K562 (cell line): ENCODE data around the gene RGS14. TPM values are rescaled to one million over a fixed set of nuclear protein-coding genes. Genes with fewer than 3 reads are reported as not detected.
A peak's percentile ranks its signal among the peaks of the same experiment; 100 is the strongest.

Experiments used
- HDAC8 ChIP-seq: fragments of 450-650 bp; IDR thresholded peaks from 2 replicates; pipeline ENCODE4 v1.6.1; 2016; ENCODE audit warnings: mild to moderate bottlenecking, missing genetic modification characterization, moderate library complexity, missing compliant biosample characterization
- HNRNPLL ChIP-seq: fragments of 200-400 bp; formaldehyde crosslinking; IDR thresholded peaks from 2 replicates; pipeline ENCODE4 v1.6.1; 2017; ENCODE audit warnings: low read length, low read depth, mild to moderate bottlenecking; ENCODE audit not compliant: poor library complexity, severe bottlenecking
- MEIS2 ChIP-seq: fragments of 450-650 bp; IDR thresholded peaks from 2 replicates; pipeline ENCODE4 v1.6.1; 2014; ENCODE audit warnings: mild to moderate bottlenecking; ENCODE audit not compliant: partially characterized antibody
- MYC ChIP-seq, 2 experiments: fragments of 250-450 bp in 1 of 2; sonication (Bioruptor Pico) in 1 of 2; IDR thresholded peaks; 2 replicates each; pipeline versions ENCODE4 v1.5.1 to v1.6.1; 2012 to 2021; ENCODE audit warnings: low read depth in 2 of 2, borderline replicate concordance in 1 of 2, improper control_type of control experiment in 1 of 2, low read length in 1 of 2, mild to moderate bottlenecking in 1 of 2, moderate library complexity in 1 of 2
- NCOA1 ChIP-seq: fragments of 450-650 bp; IDR thresholded peaks from 2 replicates; pipeline ENCODE4 v1.6.1; 2016; ENCODE audit warnings: low read depth
- PHF8 ChIP-seq: fragments of 200-600 bp; sonication (generic); IDR thresholded peaks from 2 replicates; pipeline ENCODE4 v1.6.1; 2012; ENCODE audit warnings: mixed run types, mild to moderate bottlenecking, inconsistent platforms, low read length, moderate library complexity, borderline replicate concordance
- SIN3B ChIP-seq: fragments of 450-650 bp; IDR thresholded peaks from 2 replicates; pipeline ENCODE4 v1.6.1; 2017; ENCODE audit warnings: low read depth, mild to moderate bottlenecking, moderate library complexity
- SREBF2 ChIP-seq: sonication (generic); formaldehyde crosslinking; IDR thresholded peaks from 2 replicates; pipeline ENCODE4 v1.4.0; 2020; ENCODE audit warnings: mild to moderate bottlenecking, missing genetic modification reagents
- STAT5B ChIP-seq: fragments of 250-450 bp; sonication (Bioruptor Pico); IDR thresholded peaks from 2 replicates; pipeline ENCODE4 v1.8.0; 2021; ENCODE audit warnings: mild to moderate bottlenecking, inconsistent platforms
- ZNF696 ChIP-seq: fragments of 250-450 bp; sonication (Bioruptor Pico); conservative IDR thresholded peaks from 2 replicates; pipeline ENCODE4 v1.4.0; 2020; ENCODE audit warnings: mild to moderate bottlenecking, moderate library complexity
- polyA plus RNA-seq, 8 experiments: library from polyadenylated mRNA; depleted of rRNA in 4 of 8; stranded (reverse) in 5 of 8; unstranded in 3 of 8; fragments of >200 nt; fragmentation: Nextera tagmentation in 2 of 8; fragmentation: Illumina TruSeq in 1 of 8; extraction: Ambion mirVana in 2 of 8; extraction: Trizol in 1 of 8; gene quantifications; 2 replicates each; pipeline versions ENCODE4 v1.2.1 to v1.2.3, GENCODE V29; 2011 to 2014; ENCODE audit warnings: inconsistent platforms in 1 of 8, missing spikeins in 1 of 8
- total RNA-seq, 7 experiments: library from RNA; depleted of rRNA in 6 of 7; stranded (reverse); fragments of >200 nt in 6 of 7; fragmentation: Illumina TruSeq in 2 of 7; extraction: Trizol in 2 of 7; gene quantifications; 2 replicates each; pipeline versions ENCODE4 v1.2.1 to v1.2.3, GENCODE V29; 2011 to 2021; ENCODE audit warnings: low replicate concordance in 1 of 7
- TF ChIP-seq, protein P1 (sequence below): fragments of 250-450 bp; sonication (Bioruptor Pico); IDR thresholded peaks from 2 replicates; pipeline ENCODE4 v1.4.0; 2020
- TF ChIP-seq, protein P2 (sequence below): fragments of 250-450 bp; sonication (Bioruptor Pico); IDR thresholded peaks from 2 replicates; pipeline ENCODE4 v1.4.0; 2020
- TF ChIP-seq, protein P3 (sequence below): fragments of 250-450 bp; sonication (Bioruptor Pico); IDR thresholded peaks from 2 replicates; pipeline ENCODE4 v1.5.0; 2021; ENCODE audit warnings: mild to moderate bottlenecking, borderline replicate concordance

RGS14 gene
- total and polyA plus RNA-seq, 9 of the 15 experiments (the other 6 are each of a cell fraction or from before 2014, with no cell fraction given), result 0.28 to 75.9 (median 34.5) TPM

DNA sequence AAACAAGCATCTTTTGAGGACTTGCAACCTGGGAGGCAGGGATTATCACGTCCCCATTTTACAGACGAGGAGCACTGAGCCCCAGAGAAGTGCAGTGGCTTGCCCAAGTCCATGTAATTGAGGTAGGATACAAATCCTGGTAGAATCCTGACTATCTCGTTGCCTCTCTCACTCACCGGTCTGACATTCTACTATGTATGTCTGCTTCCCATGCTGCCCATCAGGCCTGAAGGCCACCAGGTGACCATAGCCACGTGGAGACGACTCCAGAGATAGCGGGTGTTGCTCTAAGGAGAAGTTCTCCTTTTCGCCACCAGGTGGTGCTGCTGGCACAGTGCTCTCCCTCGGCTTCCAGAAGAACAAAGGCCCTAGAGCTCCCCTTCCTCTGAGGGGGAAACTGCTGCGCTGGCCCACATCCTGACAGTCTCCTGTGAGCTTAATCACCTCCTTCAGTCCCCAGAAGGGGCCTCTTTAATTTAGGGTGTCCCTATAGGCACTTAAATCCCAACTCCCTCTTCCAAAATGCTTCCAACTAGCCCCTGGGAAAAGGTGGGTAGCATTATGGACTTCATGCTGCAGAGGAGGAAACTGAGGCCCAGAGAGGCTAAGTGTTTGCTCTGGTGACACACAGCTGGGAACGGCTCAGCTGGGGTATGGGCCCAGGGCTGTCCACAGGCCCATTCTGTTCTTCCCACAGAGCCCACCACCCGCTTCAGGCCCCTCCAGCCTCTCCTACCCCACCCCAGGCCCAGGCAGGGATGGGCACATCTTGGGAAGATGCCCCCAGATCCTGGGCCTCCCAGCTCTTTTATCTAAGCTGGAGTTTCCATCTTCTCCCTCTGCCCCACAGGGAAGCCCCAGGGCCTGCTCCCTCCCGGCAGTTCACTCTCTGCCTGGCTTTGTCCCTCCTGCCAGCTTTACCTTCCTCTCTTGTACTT is 32.9 kb downstream of the RGS14 start (continued):
- no peak for TF ChIP-seq HNRNPLL
- TF ChIP-seq MEIS2, result no peak
- TF ChIP-seq, protein P1, sequence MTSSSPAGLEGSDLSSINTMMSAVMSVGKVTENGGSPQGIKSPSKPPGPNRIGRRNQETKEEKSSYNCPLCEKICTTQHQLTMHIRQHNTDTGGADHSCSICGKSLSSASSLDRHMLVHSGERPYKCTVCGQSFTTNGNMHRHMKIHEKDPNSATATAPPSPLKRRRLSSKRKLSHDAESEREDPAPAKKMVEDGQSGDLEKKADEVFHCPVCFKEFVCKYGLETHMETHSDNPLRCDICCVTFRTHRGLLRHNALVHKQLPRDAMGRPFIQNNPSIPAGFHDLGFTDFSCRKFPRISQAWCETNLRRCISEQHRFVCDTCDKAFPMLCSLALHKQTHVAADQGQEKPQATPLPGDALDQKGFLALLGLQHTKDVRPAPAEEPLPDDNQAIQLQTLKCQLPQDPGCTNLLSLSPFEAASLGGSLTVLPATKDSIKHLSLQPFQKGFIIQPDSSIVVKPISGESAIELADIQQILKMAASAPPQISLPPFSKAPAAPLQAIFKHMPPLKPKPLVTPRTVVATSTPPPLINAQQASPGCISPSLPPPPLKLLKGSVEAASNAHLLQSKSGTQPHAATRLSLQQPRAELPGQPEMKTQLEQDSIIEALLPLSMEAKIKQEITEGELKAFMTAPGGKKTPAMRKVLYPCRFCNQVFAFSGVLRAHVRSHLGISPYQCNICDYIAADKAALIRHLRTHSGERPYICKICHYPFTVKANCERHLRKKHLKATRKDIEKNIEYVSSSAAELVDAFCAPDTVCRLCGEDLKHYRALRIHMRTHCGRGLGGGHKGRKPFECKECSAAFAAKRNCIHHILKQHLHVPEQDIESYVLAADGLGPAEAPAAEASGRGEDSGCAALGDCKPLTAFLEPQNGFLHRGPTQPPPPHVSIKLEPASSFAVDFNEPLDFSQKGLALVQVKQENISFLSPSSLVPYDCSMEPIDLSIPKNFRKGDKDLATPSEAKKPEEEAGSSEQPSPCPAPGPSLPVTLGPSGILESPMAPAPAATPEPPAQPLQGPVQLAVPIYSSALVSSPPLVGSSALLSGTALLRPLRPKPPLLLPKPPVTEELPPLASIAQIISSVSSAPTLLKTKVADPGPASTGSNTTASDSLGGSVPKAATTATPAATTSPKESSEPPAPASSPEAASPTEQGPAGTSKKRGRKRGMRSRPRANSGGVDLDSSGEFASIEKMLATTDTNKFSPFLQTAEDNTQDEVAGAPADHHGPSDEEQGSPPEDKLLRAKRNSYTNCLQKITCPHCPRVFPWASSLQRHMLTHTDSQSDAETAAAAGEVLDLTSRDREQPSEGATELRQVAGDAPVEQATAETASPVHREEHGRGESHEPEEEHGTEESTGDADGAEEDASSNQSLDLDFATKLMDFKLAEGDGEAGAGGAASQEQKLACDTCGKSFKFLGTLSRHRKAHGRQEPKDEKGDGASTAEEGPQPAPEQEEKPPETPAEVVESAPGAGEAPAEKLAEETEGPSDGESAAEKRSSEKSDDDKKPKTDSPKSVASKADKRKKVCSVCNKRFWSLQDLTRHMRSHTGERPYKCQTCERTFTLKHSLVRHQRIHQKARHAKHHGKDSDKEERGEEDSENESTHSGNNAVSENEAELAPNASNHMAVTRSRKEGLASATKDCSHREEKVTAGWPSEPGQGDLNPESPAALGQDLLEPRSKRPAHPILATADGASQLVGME (CRISPR knock-in tag), result no peak
- TF ChIP-seq PHF8, result no peak
- TF ChIP-seq MYC (IDR thresholded peaks at IDR 0.05; ENCODE audit: low read depth, low read length), result peak; percentile 97
- no peak for TF ChIP-seq MYC (CRISPR knock-in tag; IDR thresholded peaks at IDR 0.05; ENCODE audit: borderline replicate concordance, low read depth)
- TF ChIP-seq, protein P2, sequence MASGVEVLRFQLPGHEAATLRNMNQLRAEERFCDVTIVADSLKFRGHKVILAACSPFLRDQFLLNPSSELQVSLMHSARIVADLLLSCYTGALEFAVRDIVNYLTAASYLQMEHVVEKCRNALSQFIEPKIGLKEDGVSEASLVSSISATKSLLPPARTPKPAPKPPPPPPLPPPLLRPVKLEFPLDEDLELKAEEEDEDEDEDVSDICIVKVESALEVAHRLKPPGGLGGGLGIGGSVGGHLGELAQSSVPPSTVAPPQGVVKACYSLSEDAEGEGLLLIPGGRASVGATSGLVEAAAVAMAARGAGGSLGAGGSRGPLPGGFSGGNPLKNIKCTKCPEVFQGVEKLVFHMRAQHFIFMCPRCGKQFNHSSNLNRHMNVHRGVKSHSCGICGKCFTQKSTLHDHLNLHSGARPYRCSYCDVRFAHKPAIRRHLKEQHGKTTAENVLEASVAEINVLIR (CRISPR knock-in tag), result no peak
- no peak; the same call in 1 of the 2 replicates for TF ChIP-seq SIN3B
- no peak for TF ChIP-seq NCOA1
- no peak for TF ChIP-seq HDAC8
- no peak for TF ChIP-seq ZNF696
- TF ChIP-seq STAT5B (CRISPR knock-in tag), result no peak
- TF ChIP-seq, protein P3, sequence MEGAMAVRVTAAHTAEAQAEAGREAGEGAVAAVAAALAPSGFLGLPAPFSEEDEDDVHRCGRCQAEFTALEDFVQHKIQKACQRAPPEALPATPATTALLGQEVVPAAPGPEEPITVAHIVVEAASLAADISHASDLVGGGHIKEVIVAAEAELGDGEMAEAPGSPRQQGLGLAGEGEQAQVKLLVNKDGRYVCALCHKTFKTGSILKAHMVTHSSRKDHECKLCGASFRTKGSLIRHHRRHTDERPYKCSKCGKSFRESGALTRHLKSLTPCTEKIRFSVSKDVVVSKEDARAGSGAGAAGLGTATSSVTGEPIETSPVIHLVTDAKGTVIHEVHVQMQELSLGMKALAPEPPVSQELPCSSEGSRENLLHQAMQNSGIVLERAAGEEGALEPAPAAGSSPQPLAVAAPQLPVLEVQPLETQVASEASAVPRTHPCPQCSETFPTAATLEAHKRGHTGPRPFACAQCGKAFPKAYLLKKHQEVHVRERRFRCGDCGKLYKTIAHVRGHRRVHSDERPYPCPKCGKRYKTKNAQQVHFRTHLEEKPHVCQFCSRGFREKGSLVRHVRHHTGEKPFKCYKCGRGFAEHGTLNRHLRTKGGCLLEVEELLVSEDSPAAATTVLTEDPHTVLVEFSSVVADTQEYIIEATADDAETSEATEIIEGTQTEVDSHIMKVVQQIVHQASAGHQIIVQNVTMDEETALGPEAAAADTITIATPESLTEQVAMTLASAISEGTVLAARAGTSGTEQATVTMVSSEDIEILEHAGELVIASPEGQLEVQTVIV (CRISPR knock-in tag), result no peak
- no peak for TF ChIP-seq SREBF2 (CRISPR knock-in tag)
